ENCODE data around the gene ZNF79. TPM values are rescaled to one million over a fixed set of nuclear protein-coding genes. Genes with fewer than 3 reads are reported as not detected.

ZNF79 gene
- total RNA-seq, 2 experiments from 2014 or later, result 7.6 TPM

DNA sequence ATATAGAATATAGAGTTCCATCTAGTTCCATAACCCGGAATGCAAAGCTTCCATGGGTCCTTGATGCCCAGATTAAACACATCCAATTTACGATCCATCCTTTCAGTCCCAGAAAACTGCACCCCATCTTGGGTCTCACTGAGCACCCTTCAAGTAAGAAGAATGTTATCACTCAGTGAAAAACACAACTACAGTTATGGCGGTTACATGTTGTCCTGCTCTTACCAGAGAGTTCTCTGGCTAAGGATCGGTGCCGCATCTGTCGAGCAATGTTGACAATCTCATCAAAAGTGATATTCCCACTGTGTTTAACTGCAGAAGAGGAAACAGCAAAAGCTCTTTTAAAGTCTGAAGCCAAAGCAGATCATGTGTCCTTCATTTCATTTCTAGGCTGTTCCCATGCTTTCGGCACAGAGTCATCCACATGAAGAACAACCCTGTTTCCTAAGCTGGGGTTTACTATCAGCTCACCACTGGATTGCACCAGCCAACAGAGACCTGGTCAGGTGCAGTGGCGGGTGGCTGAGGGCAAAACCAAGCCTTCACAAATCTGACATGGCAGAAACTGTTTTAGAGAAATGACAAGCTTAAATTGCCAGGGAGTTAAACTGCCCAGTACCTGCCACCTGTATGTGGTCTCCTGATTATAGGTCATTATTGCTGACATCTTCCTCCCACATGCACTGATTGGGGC lies 24.1 kb downstream of the ZNF79 start:
- intact Hi-C loops (cut with micrococcal nuclease), result no loop called here
- H3K9me3 Mint-ChIP-seq, result peaks cover 14% of the 10 kb centered on the region
- H3K4me1 Mint-ChIP-seq (ENCODE audit: low read depth), result peaks cover 41% of the 10 kb centered on the region
- ChIA-PET POLR2A (interaction anchor here (0.6 to 2.5 kb wide), 13 partner anchors 8 to 334 kb away, joined by 3 to 19 read pairs (median 6); partner anchors contain the start of genes PTRH1, TTC16 and ZNF79), CTCF (interaction anchor here (1.1 to 1.2 kb wide), 2 partner anchors 8 to 286 kb away, joined by 3 read pairs; partner anchors contain the start of gene TOR2A)
- DNase-seq, result no peak
- peak overlapping the region; percentile 91 for H3K4me3 Mint-ChIP-seq
- H3K27ac Mint-ChIP-seq, result peak overlapping the region; percentile 94
- H3K27me3 Mint-ChIP-seq, result no peaks in the 10 kb centered on the region
- peaks cover 78% of the 10 kb centered on the region for H3K36me3 Mint-ChIP-seq (ENCODE audit: low read depth)
- no peak for TF ChIP-seq CTCF (IDR thresholded peaks at IDR 0.05)
- no peak for ATAC-seq

DNA sequence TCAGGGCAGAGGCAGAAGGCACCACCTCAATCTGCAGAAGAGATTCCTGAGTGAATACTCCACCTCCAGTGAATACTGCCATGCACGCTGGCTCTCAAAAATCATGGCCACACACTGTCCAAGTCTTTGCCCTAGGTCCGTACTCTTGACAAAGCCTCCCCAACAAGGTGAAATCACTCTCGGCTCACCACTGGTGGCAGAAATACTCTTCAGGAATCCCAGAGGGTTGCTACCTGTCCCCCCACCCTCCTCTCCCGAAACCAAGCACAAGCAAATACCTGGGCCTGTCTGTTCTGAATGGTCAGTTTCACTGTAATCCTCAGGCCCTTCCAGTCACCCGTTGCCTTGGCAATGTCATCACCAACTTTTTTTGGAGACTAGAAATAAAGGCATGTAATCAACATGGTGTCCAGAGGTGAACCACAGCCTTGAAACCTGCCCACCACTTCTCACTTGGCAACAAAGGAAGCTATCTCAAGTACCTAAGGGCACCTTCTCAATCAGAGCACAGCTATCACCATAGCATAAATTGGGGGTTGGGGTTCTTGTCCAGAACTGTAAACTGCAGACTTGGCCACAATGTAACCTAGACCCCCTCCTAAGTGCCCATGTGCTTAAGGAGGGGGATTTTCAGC lies 25.3 kb downstream of the ZNF79 start:
- ChIA-PET POLR2A (interaction anchor here (0.7 to 4.2 kb wide), 18 partner anchors 10 to 644 kb away, joined by 3 to 52 read pairs (median 7); partner anchors contain the start of genes EEIG1, SH2D3C and ZNF79), CTCF (interaction anchor here (1.3 kb wide), 1 partner anchor 26 kb away, joined by 6 read pairs; the partner anchor contains the start of gene ZNF79)
- Mint-ChIP-seq H3K27me3 (no peaks in the 10 kb centered on the region), H3K27ac (peak overlapping the region; percentile 94), H3K9me3 (peaks cover 11% of the 10 kb centered on the region), H3K4me1 (ENCODE audit: low read depth) (peaks cover 41% of the 10 kb centered on the region), H3K4me3 (peak overlapping the region; percentile 91), H3K36me3 (ENCODE audit: low read depth) (peaks cover 74% of the 10 kb centered on the region)
- no peak for DNase-seq
- ATAC-seq, result no peak
- intact Hi-C loops (cut with micrococcal nuclease), result no loop called here
- TF ChIP-seq CTCF (IDR thresholded peaks at IDR 0.05), result no peak

- peaks cover 3% of the 10 kb centered on the region for H3K9me3 Mint-ChIP-seq
- POLR2A ChIA-PET, result interaction anchor here (0.6 to 4.2 kb wide), 40 partner anchors 10 to 1625 kb away, joined by 3 to 52 read pairs (median 5); partner anchors contain the start of genes CDK9, EEIG1, SH2D3C and SLC2A8
- CTCF ChIA-PET, result interaction anchor here (1.3 kb wide), 1 partner anchor 27 kb away, joined by 6 read pairs; the partner anchor contains the start of gene ZNF79
- TF ChIP-seq CTCF (IDR thresholded peaks at IDR 0.05), result no peak
- H3K27me3 Mint-ChIP-seq, result no peaks in the 10 kb centered on the region
- H3K4me1 Mint-ChIP-seq (ENCODE audit: low read depth), result peaks cover 39% of the 10 kb centered on the region
- H3K36me3 Mint-ChIP-seq (ENCODE audit: low read depth), result peaks cover 68% of the 10 kb centered on the region
- H3K27ac Mint-ChIP-seq, result peak overlapping the region; percentile 94
- H3K4me3 Mint-ChIP-seq, result peak overlapping the region; percentile 91
- intact Hi-C loops (cut with micrococcal nuclease), result no loop called here
- DNase-seq, result no peak
- ATAC-seq, result no peak
Observed at GRCh38 chr9:127450243-127450760, 26.1 kb downstream of the ZNF79 start.

GRCh38 chr9:127450830-127451607 lies 26.8 kb downstream of the ZNF79 start, which contains the start of the genes LRSAM1 and RPL12:
Gene LRSAM1, plus strand, starts transcription at chr9:127451510. Its CDS starts 3,018 bp downstream, at chr9:127454528.
Gene RPL12, minus strand, starts transcription at chr9:127451406. Its CDS starts 89 bp downstream, at chr9:127451317.
- ATAC-seq (peak; percentile 71), DNase-seq (peak; percentile 97)
- no peaks in the 10 kb centered on the region for H3K27me3 Mint-ChIP-seq
- H3K27ac Mint-ChIP-seq, result peak within 1 kb of the TSS; percentile 94
- ChIA-PET CTCF (interaction anchor here (0.9 kb wide), 1 partner anchor 227 kb away, joined by 3 read pairs; no protein-coding TSS in a partner anchor), POLR2A (interaction anchor here (0.6 to 4.2 kb wide), 51 partner anchors 10 to 1625 kb away, joined by 3 to 52 read pairs (median 4); partner anchors contain the start of genes CDK9, SH2D3C, SLC2A8 and ST6GALNAC4)
- H3K9me3 Mint-ChIP-seq, result no peaks in the 10 kb centered on the region
- H3K36me3 Mint-ChIP-seq (ENCODE audit: low read depth), result peaks cover 66% of the 10 kb centered on the region
- H3K4me3 Mint-ChIP-seq, result peak within 1 kb of the TSS; percentile 91
- intact Hi-C loops (cut with micrococcal nuclease), result no loop called here
- peaks cover 38% of the 10 kb centered on the region for H3K4me1 Mint-ChIP-seq (ENCODE audit: low read depth)
- TF ChIP-seq CTCF (IDR thresholded peaks at IDR 0.05), result no peak

Measured in activated CD8-positive, alpha-beta T cell treated with anti-CD3 and anti-CD28 coated beads for 36 hours (primary cell).